Hematopoietic multipotent progenitor cell (in vitro differentiated cells): ENCODE measurements around the gene VSTM2L. TPM values are rescaled to one million over a fixed set of nuclear protein-coding genes. Genes with fewer than 3 reads are reported as not detected.

Experiments used
- DNase-seq, 3 donors: peaks; one replicate each; pipeline ENCODE4 v3.0.0-alpha.2; 2011 to 2015; ENCODE audit warnings: low read depth in 2 of 3, low spot score in 2 of 3
- total RNA-seq: library from RNA; depleted of rRNA; stranded (reverse); fragments of >200 nt; gene quantifications from one replicate; pipeline ENCODE4 v1.2.3, GENCODE V29; 2012

Gene VSTM2L
- total RNA-seq, 1 donor, result not detected

DNA sequence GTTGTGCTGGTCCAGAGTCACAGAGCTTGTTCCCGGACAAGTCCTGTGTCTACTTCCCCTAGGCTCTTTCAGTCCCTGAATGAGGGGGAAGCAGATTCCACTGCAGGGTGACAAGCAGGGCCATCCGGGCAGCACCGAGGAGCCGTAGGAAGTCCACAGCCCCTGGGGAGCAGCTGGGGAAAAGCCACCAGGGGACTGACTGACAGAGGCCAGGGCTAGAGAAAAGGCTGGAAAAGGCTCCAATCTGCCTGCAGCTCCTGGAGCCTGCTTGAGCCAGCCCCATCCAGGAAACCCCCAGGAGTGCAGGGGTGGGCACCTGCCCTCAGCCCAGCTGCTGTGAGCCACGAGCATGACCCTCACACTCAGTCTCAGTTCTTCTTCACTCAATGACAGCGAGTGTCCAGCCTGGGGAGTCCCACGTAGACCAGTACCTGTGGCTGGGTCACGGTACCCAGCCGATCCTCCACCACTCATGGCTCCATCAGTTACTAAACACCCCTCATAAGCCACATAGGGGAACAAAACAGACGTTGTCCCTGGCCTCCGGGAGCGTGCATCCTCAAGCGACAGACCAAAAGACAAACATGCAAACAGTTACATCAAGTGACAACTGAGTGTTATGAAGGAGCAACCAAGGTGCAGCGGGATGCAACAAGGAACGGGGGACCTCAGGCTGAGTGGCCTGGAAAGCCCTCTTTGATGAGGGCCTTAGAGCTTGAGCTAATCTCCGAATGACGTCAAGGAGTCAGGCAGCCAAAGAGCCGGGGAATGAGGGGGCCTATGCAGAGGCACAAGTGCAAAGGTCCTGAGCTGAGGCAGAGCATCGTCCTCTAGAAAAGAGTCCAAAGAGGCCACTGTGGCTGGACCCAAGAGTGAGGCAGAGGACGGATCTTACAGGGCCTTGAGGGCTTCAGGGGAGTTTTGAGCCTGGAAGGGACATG is 24.8 kb upstream of the VSTM2L start:
- no peak for DNase-seq

DNA sequence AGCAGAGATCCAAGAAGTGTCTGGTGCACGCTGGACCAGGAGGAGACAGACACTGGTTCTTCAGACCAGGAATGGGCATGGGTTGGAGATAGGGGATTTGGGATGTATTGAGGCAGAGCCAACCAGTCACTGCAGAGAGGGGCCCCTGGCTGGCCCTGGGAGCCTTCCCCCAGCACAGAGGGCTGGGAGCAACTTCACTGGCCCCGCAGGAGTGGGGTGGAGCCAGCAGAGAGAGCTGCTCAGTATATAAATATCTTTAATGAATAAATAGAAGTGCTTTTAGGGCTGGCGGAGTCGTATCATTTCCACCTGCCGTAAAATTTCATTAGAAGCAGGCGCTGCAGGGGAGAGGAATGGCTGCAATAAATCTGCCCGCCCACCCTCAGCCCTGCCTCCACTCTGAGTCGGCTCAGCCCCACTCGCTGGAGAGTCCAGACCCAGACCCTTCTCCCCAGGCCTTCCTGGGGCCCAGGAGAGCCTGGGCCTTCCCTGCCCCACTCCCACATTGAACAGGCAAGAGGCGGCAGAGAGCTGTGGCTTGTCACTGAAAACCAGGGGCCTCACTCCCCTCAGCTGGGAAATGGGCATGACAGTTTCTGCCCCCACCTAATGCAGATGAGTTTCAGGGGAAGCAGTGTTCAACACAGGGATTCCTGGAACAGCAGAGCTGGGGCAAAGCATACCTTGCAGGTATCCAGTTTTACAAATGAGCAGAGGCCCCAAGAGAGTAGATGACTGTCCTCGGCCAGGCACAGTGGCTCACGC is 23.9 kb upstream of the VSTM2L start:
- DNase-seq, result no peak

DNA sequence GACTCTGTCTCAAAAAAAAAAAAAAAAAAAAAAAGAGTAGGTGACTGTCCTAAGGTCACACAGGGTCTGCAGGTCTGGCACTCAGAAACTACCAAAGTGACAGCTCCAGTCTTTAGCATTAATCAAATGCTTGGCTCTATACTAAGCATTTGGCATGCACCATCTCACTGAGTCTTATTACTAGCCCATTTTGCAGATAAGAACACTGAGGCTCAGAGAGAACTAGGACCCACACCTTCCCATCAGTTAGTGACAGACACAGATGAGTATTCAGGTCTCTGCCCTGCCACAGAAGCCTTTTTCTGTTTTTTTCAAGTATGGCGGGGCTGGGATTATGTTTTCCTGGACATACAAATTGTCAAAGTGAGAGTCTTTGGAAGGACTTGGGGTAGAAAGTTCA is 23.1 kb upstream of the VSTM2L start:
- no peak for DNase-seq

DNA sequence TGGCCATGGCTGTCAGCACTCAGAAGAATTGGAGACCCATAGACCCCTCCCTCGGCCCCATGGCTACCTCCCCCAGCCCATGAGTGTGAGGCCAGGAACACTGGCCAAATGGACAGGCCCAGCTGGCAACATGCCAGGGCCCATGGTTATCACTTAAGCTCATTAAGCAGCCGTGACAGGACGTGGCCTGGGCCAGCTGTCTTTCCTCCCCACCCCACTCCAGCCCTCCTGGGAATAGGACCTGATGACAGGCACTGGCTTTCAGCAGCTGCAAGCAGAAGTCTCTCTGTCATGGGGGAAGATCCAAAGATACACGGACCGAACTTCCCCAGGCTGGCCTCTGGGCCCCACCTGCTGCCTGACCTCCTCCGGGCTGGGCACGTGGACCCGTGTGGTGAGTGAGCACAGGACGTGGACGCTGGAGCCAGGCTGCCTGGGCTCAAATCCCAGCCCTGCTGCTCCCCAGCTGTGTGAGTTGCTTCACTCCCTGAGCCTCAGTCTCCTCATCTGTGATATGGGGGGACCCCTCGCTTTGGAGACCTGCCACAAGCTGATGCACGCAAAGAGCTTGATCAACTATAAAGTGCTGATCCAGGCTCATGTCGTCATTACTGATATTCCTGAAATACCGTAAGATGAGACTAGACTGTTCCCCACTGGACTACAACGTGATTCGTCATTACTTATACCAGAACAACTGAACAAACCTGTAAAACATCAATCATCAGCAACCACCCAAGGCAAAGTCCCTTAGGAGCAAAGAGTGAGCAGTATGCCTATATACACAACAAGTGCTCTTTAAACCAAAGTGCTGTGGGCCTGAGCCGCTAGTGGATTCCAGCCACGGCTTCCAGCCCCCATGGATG is 22.0 kb upstream of the VSTM2L start:
- DNase-seq, result no peak

DNA sequence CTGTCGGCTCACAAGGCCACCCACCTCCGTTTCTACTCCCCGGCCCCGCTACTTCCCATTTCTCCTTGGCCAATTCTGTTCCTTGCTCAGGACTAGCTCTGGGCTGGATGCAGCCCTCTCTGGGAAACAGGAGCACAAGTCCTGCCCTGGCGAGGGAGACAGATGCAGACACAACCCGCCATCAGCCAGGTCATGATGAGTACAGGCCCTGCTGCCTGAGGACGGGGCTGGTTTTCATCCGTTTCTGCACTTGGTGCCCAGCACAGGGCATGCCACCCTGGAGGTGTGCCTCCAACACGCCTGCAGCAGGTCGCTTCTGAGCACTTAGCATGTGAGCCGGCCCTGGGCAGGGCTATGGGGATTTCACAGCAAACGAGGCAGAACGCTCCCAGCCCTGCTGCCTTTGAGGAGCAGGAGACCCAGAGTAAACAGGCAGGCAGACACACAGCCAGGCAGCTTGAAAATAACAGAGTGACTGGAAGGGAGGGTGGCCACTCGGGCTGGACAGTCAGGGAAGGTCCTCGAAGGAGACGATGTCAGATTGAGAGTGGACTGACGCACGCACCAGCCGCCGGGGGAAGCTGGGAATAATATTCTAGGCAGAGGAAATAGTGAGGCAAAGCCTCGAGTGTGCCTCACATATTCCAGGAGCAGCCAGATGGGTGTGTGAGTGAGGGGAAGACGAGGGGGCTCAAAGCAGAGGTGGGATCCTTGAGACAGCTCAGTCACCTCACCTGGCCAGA is 21.2 kb upstream of the VSTM2L start:
- DNase-seq, result no peak

DNA sequence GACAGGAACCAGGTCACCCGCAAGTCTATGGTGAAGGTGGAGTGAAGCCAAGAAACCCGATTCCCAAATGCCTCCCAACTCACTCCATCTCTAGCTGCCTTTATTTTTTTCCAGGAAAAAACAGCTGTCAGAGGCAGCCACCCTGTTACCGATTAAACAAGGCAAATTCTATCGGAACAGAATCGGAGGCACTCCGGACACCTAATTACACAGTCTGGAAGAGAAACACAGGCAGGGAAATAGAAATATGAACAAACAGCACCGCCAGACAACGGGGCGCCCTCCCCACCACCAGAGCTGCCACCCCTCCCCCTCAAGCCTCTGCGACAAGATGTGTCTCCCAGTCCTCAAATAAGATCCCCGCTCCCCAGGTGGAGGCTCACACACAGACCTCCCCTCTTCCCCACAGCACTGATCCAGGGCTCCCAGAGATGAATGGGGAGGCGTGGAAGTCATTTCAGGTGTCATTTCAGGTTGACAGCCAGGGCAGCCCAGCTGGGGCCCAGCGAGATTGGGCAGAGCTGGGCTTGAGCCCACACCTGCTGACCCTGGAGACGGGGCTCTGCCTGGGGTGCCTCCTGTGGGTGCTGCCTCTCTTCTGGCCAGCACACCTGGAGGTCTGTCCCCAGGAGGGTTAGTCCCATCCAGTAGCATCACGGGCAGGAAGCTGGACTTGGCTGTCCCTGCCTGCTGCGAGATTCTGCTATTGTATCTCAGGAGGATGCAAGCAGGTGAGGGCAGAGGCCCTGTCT is 19.8 kb upstream of the VSTM2L start:
- DNase-seq, result no peak

DNA sequence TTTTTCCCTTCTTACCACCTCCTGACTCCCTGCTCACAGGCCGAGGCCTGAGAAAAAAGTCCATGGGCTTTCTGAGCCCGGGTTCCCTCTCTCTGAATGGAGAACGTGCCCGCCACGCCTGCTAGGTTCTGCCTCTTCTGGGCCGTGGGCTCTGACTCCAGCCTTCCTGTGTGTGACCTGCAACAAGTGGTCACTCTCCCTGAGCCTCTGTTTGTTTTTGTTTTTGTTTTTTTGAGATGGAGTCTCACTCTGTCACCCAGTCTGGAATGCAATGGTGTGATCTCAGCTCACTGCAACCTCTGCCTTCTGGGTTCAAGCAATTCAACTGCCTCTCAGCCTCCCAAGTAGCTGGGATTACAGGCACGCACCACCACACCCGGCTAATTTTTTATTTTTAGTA is 17.9 kb upstream of the VSTM2L start:
- no peak for DNase-seq

DNA sequence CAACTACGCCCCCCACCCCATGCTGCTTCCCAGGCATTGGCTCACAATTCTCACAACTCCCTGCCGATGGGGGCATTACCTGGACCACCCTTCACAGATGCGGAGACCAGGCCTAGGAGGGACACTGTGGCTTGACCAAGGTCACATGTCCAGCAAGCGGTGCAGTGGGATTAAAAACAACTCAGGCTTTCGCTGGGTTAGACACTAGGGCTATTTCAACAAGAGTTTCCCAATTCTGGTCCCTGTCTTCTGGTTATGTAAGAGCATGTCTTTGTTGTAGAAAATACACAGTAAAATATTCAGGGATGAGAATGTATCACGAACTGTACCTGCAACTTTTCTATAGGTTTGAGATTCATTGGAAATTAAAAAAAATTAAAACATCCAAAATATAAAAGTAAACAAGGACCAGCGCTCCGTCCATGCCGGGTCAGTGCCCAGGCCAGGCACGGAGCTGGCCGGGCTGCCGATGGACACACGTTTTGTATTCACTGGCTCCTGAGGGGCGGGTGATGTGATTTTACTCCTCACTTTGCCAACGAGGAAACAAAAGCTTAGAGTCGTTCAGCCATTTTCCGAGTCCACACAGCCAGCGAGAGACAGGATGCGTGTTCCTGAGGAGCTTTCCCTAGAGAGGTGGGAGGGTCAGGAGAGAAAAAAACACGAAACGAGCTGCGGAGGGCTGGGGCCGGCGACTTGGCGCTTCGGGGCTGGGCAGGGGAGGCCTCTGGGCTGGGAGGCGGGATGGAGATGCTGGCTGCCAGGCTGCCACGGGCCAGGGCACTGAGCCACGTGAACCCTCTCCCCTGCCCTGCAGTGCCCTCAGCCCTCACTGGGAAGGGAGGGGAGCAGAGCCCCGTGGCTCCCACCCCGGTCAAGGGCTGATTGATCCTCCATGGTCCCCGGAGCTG is 17.1 kb upstream of the VSTM2L start:
- no peak for DNase-seq

DNA sequence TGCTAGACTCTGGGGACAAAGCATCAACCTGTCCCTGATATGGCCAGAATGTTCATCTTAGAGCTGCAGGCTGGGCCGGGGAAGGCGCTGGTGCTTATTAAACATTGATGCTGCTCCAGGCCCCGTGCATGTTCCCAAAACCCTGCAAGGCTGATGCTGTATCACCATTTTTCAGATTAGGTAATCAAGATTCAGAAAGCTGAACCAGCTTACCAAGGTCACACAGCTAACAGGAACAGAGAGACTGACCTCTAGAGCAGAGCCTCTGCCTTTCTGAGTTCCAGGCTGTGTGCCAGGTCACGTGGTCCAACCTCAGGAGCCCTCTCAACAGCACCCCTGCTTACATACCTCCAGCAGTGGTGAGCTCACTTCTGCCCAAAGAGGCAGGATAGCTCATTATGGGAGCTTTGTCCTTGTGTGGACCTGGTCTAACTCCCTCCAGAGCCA is 16.1 kb upstream of the VSTM2L start:
- DNase-seq, result no peak

DNA sequence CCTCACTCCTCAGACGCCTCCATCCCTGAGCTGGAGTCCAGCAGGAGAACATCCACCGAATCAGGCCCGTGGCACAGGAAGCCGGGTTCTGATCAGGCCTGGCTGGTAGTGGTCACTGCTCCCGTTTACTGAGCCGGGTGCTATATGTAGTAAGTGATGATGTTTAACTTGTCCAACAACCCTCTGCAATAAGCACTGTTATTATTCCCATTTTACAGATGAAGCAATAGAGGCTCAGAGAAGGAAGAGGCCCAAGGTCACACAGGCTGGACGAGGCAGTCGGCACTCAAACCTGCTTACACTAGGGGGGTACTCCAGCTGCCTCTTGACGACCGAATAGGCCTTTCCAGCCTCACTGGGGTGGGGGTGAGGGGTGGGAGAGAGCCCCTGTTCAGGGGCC is 14.3 kb upstream of the VSTM2L start:
- DNase-seq, result no peak

DNA sequence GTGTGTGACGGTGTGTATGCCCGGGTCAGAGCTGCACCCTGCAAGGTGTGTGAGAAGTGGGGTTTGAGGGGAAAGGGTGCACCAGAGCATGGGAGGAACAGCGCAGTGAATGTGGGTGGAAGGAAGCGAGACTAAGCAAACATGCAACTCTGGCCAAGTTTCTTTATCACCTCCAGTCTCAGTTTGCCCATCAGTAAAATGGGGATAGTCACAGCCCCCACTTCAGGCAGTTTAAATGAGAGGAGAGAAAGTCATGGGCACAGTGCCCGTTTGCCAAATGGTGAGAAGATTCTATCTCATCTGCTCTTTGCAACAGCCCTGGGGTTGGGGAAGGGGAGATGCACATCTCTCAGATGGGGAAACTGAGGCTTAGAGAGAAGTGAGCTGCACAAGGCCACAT is 12.8 kb upstream of the VSTM2L start:
- no peak for DNase-seq

DNA sequence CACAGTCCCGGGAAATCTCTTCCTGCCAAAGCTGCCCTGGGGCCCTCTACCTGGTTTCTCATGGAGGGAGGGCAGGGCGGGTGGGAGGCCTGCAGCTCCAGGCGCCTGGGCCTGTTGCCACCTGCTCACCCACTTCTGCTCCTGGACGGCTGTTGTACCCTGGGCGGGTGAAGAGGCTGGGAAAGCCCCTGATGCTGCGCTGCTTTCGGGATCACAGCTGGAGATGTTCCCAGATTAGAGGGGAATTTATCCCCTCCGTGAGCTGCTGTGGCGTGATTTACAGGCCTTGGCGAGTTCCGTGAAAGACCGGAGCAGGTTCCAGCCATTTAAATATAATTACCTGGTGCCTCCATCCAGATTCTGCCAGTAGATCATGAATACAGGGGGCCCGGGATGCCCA is 12.3 kb upstream of the VSTM2L start:
- DNase-seq, result no peak

DNA sequence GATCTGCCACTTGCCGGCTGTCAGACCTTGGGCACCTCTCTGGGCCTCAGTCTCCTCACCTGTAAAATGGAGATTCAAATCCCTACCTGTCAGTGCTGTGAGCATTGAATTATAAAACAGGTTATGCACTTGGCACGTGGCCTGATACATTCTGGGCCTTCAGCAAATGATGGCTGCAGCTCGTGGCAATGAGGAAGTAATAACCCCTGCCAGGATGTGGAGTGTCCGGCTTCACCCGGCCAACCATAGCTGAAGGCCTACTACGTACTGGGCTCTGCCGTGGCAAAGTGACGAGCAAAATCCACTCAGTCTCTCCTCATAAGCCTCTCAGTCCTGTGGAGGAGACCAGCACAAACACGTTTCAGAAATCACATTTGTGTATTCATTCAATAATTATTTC is 10.9 kb upstream of the VSTM2L start:
- DNase-seq, result no peak

DNA sequence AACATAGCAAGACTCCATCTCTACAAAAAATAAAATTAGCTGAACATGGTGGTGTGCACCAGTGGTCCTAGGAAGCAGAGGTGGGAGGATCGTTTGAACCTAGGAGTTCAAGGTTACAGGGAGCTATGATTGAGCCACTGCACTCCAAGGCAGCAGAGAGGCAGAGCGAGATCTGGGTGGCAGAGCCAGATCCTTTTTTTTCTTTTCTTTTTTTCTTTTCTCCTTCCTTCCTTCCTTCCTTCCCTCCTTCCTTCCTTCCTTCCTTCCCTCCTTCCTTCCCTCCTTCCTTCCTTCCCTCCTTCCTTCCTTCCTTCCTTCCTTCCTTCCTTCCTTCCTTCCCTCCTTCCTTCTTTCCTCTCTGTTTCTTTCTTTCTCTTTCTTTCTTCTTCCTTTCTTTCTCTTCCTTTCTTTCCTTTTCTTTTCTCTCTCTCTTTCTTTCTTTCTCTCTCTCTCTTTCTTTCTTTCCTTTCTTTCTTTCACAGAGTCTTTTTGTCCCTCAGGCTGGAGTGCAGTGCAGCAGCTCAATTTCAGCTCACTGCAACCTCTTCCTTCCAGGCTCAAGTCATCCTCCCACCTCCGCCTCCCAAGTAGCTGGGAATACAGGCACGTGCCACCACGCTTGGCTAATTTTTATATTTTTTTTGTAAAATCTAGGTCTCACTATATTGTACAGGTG is 9.2 kb upstream of the VSTM2L start:
- no peak for DNase-seq

DNA sequence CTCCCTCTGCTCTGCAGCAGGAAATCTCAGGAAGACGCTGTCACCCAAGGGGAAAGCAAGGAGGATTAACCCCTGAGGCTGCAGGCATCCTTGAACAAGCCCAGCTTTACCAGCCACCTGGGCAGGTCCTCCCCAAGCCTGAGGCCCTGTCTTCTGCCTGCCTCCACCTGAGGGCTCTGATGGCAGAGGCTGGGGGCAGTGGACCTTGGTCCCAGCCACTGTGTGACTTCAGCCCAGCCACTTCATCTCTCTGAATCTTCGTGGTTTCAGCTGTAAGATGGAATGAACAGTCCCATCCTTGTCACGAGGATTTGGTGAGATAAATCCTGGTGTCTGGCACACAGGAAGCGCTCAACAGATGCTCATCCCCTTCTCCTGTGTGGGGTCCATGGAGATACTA is 8.5 kb upstream of the VSTM2L start:
- no peak for DNase-seq

DNA sequence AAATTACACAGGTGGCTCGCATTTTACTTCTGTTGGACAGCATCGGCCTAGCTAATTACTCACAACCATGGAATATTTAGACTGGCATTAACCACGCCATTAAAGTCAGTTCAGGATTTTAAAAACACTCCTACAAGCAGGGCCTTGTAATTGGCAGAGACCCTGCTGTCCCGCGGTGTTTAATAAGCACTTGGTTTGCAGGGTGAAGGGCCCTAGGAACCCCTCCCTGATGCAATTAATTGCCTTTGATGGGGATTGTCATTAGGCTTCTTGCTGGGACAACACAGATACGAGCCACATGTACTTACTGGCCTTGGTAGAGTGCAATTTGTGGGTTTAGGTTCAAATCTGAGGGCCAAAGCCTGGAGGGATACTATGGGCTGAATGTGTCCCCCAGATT is 7.8 kb upstream of the VSTM2L start:
- no peak for DNase-seq

DNA sequence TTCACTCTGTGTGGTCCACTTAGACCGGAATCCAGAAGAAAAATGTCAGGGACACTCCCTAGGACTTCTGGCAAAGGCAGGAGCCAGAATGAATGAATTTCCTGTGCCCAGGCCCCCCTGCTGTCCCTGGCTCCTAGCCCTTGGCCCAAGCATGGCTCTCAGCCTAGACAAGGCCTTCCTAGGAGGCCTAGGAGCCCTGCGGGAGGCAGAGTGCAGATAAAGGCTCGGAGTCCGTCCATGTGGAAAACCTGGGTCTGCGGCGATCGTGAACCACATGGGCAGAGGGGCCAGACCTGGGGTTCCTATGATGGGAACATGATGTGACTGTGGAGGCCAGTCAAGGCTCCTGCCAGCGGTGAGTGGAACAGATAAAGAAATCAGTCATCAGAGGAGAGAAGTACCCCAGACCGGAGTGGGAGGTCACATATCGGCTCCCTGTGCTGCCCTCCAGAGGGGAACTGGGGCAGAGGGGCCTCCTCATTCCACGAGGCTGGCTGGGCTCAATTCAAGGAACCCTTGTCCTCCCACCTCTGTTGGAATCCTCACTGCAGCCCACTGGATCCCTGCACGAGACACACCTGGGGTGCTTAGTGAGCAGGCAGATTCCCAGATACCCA is 5.9 kb upstream of the VSTM2L start:
- no peak for DNase-seq
